Measurements from ENCODE around the gene GTF3A.

The GTF3A gene

GRCh38 chr13:27425158-27425917 lies 919 bp downstream of the GTF3A start:
- H3K27ac Mint-ChIP-seq = peak overlapping the region; percentile 96
- peaks cover 49% of the 10 kb centered on the region for H3K36me3 Mint-ChIP-seq (ENCODE audit: low read depth)
- H3K4me1 Mint-ChIP-seq (ENCODE audit: low read depth) = peaks cover 51% of the 10 kb centered on the region
- H3K4me3 Mint-ChIP-seq = peak overlapping the region; percentile 92
- no peaks in the 10 kb centered on the region for H3K27me3 Mint-ChIP-seq
- H3K9me3 Mint-ChIP-seq = no peaks in the 10 kb centered on the region

- Mint-ChIP-seq H3K27ac (peak overlapping the region; percentile 96), H3K9me3 (no peaks in the 10 kb centered on the region), H3K4me1 (ENCODE audit: low read depth) (peaks cover 59% of the 10 kb centered on the region), H3K27me3 (no peaks in the 10 kb centered on the region), H3K36me3 (ENCODE audit: low read depth) (peaks cover 56% of the 10 kb centered on the region), H3K4me3 (peak overlapping the region; percentile 92)
Measured at GRCh38 chr13:27425918-27426630, 1.7 kb downstream of the GTF3A start.

GRCh38 chr13:27427641-27428040 lies 3.2 kb downstream of the GTF3A start:
- H3K4me3 Mint-ChIP-seq = peak overlapping the region; percentile 92
- H3K36me3 Mint-ChIP-seq (ENCODE audit: low read depth) = peaks cover 72% of the 10 kb centered on the region
- no peaks in the 10 kb centered on the region for H3K27me3 Mint-ChIP-seq
- H3K4me1 Mint-ChIP-seq (ENCODE audit: low read depth) = peaks cover 71% of the 10 kb centered on the region
- no peaks in the 10 kb centered on the region for H3K9me3 Mint-ChIP-seq
- H3K27ac Mint-ChIP-seq = peak overlapping the region; percentile 96

GRCh38 chr13:27428160-27428559 lies 3.7 kb downstream of the GTF3A start:
- Mint-ChIP-seq H3K36me3 (ENCODE audit: low read depth) (peaks cover 77% of the 10 kb centered on the region), H3K4me1 (ENCODE audit: low read depth) (peaks cover 69% of the 10 kb centered on the region), H3K4me3 (peak overlapping the region; percentile 92), H3K9me3 (no peaks in the 10 kb centered on the region), H3K27me3 (no peaks in the 10 kb centered on the region), H3K27ac (peak overlapping the region; percentile 75)

GRCh38 chr13:27432180-27432579 lies 7.8 kb downstream of the GTF3A start:
- Mint-ChIP-seq H3K4me3 (no peak overlapping the region), H3K4me1 (ENCODE audit: low read depth) (peaks cover 44% of the 10 kb centered on the region)

GRCh38 chr13:27432611-27433210 lies 8.3 kb downstream of the GTF3A start:
- Mint-ChIP-seq H3K4me3 (no peak overlapping the region), H3K27me3 (no peaks in the 10 kb centered on the region), H3K9me3 (no peaks in the 10 kb centered on the region), H3K4me1 (ENCODE audit: low read depth) (peaks cover 40% of the 10 kb centered on the region), H3K27ac (peak overlapping the region; percentile 72), H3K36me3 (ENCODE audit: low read depth) (peaks cover 88% of the 10 kb centered on the region)

More at GRCh38 chr13:27432180-27432579, 7.8 kb downstream of the GTF3A start:
- Mint-ChIP-seq H3K27me3 (no peaks in the 10 kb centered on the region), H3K9me3 (no peaks in the 10 kb centered on the region), H3K36me3 (ENCODE audit: low read depth) (peaks cover 88% of the 10 kb centered on the region), H3K27ac (peak overlapping the region; percentile 72)

- Mint-ChIP-seq H3K27me3 (no peaks in the 10 kb centered on the region), H3K4me3 (no peak overlapping the region), H3K36me3 (ENCODE audit: low read depth) (peaks cover 64% of the 10 kb centered on the region), H3K4me1 (ENCODE audit: low read depth) (peaks cover 31% of the 10 kb centered on the region), H3K9me3 (no peaks in the 10 kb centered on the region), H3K27ac (no peak overlapping the region)
Measured at GRCh38 chr13:27437126-27437525, 12.7 kb downstream of the GTF3A start.

GRCh38 chr13:27440408-27440807 lies 16.0 kb downstream of the GTF3A start:
- Mint-ChIP-seq H3K36me3 (ENCODE audit: low read depth) (peaks cover 40% of the 10 kb centered on the region), H3K4me3 (no peak overlapping the region), H3K27me3 (no peaks in the 10 kb centered on the region), H3K9me3 (no peaks in the 10 kb centered on the region), H3K27ac (no peak overlapping the region), H3K4me1 (ENCODE audit: low read depth) (peaks cover 41% of the 10 kb centered on the region)

GRCh38 chr13:27442071-27442647 lies 17.7 kb downstream of the GTF3A start:
- H3K4me1 Mint-ChIP-seq (ENCODE audit: low read depth) = peaks cover 56% of the 10 kb centered on the region
- H3K27ac Mint-ChIP-seq = peak overlapping the region; percentile 56
- H3K27me3 Mint-ChIP-seq = no peaks in the 10 kb centered on the region

GRCh38 chr13:27442797-27443196 lies 18.4 kb downstream of the GTF3A start:
- Mint-ChIP-seq H3K27me3 (no peaks in the 10 kb centered on the region), H3K36me3 (ENCODE audit: low read depth) (peaks cover 21% of the 10 kb centered on the region), H3K9me3 (no peaks in the 10 kb centered on the region), H3K27ac (peak overlapping the region; percentile 56), H3K4me1 (ENCODE audit: low read depth) (peaks cover 60% of the 10 kb centered on the region), H3K4me3 (peak overlapping the region; percentile 54)

More at GRCh38 chr13:27442071-27442647, 17.7 kb downstream of the GTF3A start:
- Mint-ChIP-seq H3K36me3 (ENCODE audit: low read depth) (peaks cover 28% of the 10 kb centered on the region), H3K4me3 (peak overlapping the region; percentile 54), H3K9me3 (no peaks in the 10 kb centered on the region)

GRCh38 chr13:27446986-27447583 lies 22.7 kb downstream of the GTF3A start:
- peak overlapping the region; percentile 70 for H3K4me3 Mint-ChIP-seq
- H3K27me3 Mint-ChIP-seq = no peaks in the 10 kb centered on the region
- H3K9me3 Mint-ChIP-seq = no peaks in the 10 kb centered on the region
- peak overlapping the region; percentile 73 for H3K27ac Mint-ChIP-seq
- peaks cover 65% of the 10 kb centered on the region for H3K4me1 Mint-ChIP-seq (ENCODE audit: low read depth)
- peaks cover 11% of the 10 kb centered on the region for H3K36me3 Mint-ChIP-seq (ENCODE audit: low read depth)

- Mint-ChIP-seq H3K27me3 (no peaks in the 10 kb centered on the region), H3K9me3 (no peaks in the 10 kb centered on the region), H3K27ac (peak overlapping the region; percentile 97), H3K4me3 (peak overlapping the region; percentile 37), H3K36me3 (ENCODE audit: low read depth) (peaks cover 4% of the 10 kb centered on the region), H3K4me1 (ENCODE audit: low read depth) (peaks cover 55% of the 10 kb centered on the region)
Measured at GRCh38 chr13:27448308-27448707, 23.9 kb downstream of the GTF3A start.

GRCh38 chr13:27449081-27449603 lies 24.7 kb downstream of the GTF3A start:
- Mint-ChIP-seq H3K4me1 (ENCODE audit: low read depth) (peaks cover 55% of the 10 kb centered on the region), H3K27me3 (no peaks in the 10 kb centered on the region), H3K4me3 (peak overlapping the region; percentile 91), H3K36me3 (ENCODE audit: low read depth) (peaks cover 4% of the 10 kb centered on the region), H3K27ac (peak overlapping the region; percentile 97), H3K9me3 (no peaks in the 10 kb centered on the region)
